Measurements from ENCODE around the gene OR11H6.
"Not testable (repeated sequence)": the region's sequence is repeated elsewhere in the genome, so short reads cannot be mapped to it uniquely, and the experiment has no call there.

OR11H6 gene

GRCh38 chr14:20204721-20205120 is 18.8 kb upstream of the OR11H6 start:
- Mint-ChIP-seq H3K4me1 (no peaks in the 10 kb centered on the region), H3K27me3 (peaks cover 10% of the 10 kb centered on the region), H3K4me3 (no peak overlapping the region), H3K36me3 (ENCODE audit: low read depth) (no peaks in the 10 kb centered on the region), H3K27ac (no peak overlapping the region), H3K9me3 (no peaks in the 10 kb centered on the region)
- DNase-seq = no peak
- ATAC-seq = no peak

- no peak overlapping the region for H3K27ac Mint-ChIP-seq
- H3K4me3 Mint-ChIP-seq = no peak overlapping the region
- no peaks in the 10 kb centered on the region for H3K36me3 Mint-ChIP-seq (ENCODE audit: low read depth)
- peaks cover 5% of the 10 kb centered on the region for H3K27me3 Mint-ChIP-seq
- DNase-seq (no peak), ATAC-seq (no peak)
- H3K4me1 Mint-ChIP-seq = no peaks in the 10 kb centered on the region
- H3K9me3 Mint-ChIP-seq = no peaks in the 10 kb centered on the region
Measured at GRCh38 chr14:20209595-20209994, 13.9 kb upstream of the OR11H6 start.

DNA sequence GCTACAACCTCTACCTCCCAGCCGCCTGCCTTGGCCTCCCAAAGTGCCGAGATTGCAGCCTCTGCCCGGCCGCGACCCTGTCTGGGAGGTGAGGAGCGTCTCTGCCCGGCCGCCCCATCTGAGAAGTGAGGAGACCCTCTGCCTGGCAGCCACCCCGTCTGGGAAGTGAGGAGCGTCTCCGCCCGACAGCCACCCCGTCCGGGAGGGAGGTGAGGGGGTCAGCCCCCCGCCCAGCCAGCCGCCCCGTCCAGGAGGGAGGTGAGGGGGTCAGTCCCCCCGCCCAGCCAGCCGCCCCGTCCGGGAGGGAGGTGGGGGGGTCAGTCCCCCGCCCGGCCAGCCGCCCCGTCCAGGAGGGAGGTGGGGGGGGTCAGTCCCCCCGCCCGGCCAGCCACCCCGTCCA is 11.1 kb upstream of the OR11H6 start:
- not testable (repeated sequence) for ATAC-seq; H3K27ac Mint-ChIP-seq; H3K36me3 Mint-ChIP-seq (ENCODE audit: low read depth); DNase-seq; H3K4me1 Mint-ChIP-seq; H3K9me3 Mint-ChIP-seq; H3K4me3 Mint-ChIP-seq; H3K27me3 Mint-ChIP-seq

DNA sequence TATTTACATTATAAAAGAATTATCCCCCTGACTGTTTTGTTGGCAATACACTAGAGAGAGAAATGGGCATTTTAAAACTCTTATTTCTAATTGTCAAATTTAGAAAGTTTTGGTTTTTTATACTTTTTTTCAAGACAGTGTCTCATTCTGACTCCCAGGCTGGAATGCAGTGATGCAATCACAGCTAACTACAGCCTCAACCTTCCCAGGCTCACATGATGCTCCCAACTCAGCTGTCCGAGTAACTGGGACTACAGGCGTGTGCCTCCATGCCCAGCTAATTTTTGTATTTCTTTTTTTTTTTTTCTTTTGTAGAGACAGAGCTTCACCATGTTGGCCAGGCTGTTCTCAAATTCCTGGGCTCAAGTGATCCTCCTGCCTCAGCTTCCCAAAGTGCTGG is 8.3 kb upstream of the OR11H6 start:
- no peaks in the 10 kb centered on the region for H3K36me3 Mint-ChIP-seq (ENCODE audit: low read depth)
- H3K27ac Mint-ChIP-seq = no peak overlapping the region
- H3K4me1 Mint-ChIP-seq = no peaks in the 10 kb centered on the region
- H3K27me3 Mint-ChIP-seq = no peaks in the 10 kb centered on the region
- no peak for DNase-seq
- no peak overlapping the region for H3K4me3 Mint-ChIP-seq
- H3K9me3 Mint-ChIP-seq = no peaks in the 10 kb centered on the region
- no peak for ATAC-seq

GRCh38 chr14:20219033-20219432 is 4.5 kb upstream of the OR11H6 start:
- Mint-ChIP-seq H3K27me3 (peaks cover 3% of the 10 kb centered on the region), H3K4me1 (no peaks in the 10 kb centered on the region), H3K27ac (no peak overlapping the region), H3K9me3 (no peaks in the 10 kb centered on the region), H3K4me3 (no peak overlapping the region), H3K36me3 (ENCODE audit: low read depth) (no peaks in the 10 kb centered on the region)
- DNase-seq (no peak), ATAC-seq (no peak)

DNA sequence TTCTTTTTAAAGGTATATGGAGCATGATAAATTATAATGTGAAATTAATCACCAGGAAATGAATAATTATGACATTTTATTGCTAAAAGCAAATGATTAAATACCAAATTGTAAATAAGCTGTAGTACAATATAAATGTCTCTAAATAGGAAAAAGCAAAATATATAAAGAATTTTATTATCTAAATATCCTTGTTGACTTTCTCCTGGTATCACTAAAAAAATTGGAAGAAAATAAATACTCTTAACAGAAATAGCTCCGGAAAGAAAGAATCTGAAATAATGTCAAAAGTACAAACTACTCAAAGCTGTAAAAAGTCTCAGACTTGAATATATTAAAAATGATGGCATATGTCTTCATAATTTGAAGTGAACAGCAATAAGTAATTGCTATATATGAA is 5.2 kb downstream of the OR11H6 start, which contains the start of gene OR11H7:
Gene OR11H7 (plus strand): TSS at position 301 of the 400 bp plus-strand sequence.
- ATAC-seq (no peak), DNase-seq (no peak)

DNA sequence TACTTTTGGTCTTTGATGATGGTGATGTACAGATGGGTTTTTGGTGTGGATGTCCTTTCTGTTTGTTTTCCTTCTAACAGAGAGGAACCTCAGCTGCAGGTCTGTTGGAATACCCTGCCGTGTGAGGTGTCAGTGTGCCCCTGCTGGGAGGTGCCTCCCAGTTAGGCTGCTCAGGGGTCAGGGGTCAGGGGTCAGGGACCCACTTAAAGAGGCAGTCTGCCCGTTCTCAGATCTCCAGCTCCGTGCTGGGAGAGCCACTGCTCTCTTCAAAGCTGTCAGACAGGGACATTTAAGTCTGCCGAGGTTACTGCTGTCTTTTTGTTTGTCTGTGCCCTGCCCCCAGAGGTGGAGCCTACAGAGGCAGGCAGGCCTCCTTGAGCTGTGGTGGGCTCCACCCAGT is 11.9 kb downstream of the OR11H6 start:
- not testable (repeated sequence) for H3K27ac Mint-ChIP-seq; H3K27me3 Mint-ChIP-seq; ATAC-seq; H3K4me1 Mint-ChIP-seq; H3K4me3 Mint-ChIP-seq; DNase-seq; H3K9me3 Mint-ChIP-seq; H3K36me3 Mint-ChIP-seq (ENCODE audit: low read depth)

More for the DNA sequence above, 5.2 kb downstream of the OR11H6 start, which contains the start of gene OR11H7:
- Mint-ChIP-seq H3K4me3 (no peak within 1 kb of the TSS), H3K27me3 (peaks cover 7% of the 10 kb centered on the region), H3K36me3 (ENCODE audit: low read depth) (no peaks in the 10 kb centered on the region), H3K4me1 (no peaks in the 10 kb centered on the region), H3K27ac (no peak within 1 kb of the TSS), H3K9me3 (peaks cover 16% of the 10 kb centered on the region)

- DNase-seq = no peak
- peaks cover 6% of the 10 kb centered on the region for H3K9me3 Mint-ChIP-seq
- H3K4me3 Mint-ChIP-seq = no peak overlapping the region
- H3K4me1 Mint-ChIP-seq = no peaks in the 10 kb centered on the region
- no peaks in the 10 kb centered on the region for H3K36me3 Mint-ChIP-seq (ENCODE audit: low read depth)
- H3K27me3 Mint-ChIP-seq = no peaks in the 10 kb centered on the region
- ATAC-seq = no peak
- no peak overlapping the region for H3K27ac Mint-ChIP-seq
Measured at GRCh38 chr14:20247646-20248246, 24.2 kb downstream of the OR11H6 start.

- Mint-ChIP-seq H3K36me3 (ENCODE audit: low read depth) (peaks cover 2% of the 10 kb centered on the region), H3K9me3 (no peaks in the 10 kb centered on the region), H3K4me1 (peaks cover 3% of the 10 kb centered on the region), H3K27ac (no peak overlapping the region), H3K27me3 (no peaks in the 10 kb centered on the region), H3K4me3 (no peak overlapping the region)
- no peak for DNase-seq
- ATAC-seq = no peak
Measured at GRCh38 chr14:20262642-20263128, 39.2 kb downstream of the OR11H6 start.

DNA sequence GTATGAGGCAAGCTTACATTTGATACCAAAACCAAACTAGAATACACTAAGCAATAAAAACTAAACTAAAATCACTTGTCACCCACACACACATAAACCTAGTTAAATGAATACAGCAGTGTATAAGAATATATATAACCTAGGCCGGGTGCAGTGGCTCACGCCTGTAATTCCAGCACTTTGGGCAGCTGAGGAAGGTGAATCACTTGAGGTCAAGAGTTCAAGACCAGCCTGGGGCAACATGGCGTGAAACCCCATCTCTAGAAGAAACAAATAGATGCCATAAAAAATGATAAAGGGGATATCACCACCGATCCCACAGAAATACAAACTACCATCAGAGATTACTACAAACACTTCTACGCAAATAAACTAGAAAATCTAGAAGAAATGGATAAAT is 40.9 kb downstream of the OR11H6 start:
- H3K27me3 Mint-ChIP-seq; DNase-seq; H3K36me3 Mint-ChIP-seq (ENCODE audit: low read depth); H3K4me1 Mint-ChIP-seq; H3K27ac Mint-ChIP-seq; H3K4me3 Mint-ChIP-seq; ATAC-seq; H3K9me3 Mint-ChIP-seq: not testable (repeated sequence)

GRCh38 chr14:20274062-20274461 is 50.6 kb downstream of the OR11H6 start:
- DNase-seq = no peak
- Mint-ChIP-seq H3K36me3 (ENCODE audit: low read depth) (peaks cover 48% of the 10 kb centered on the region), H3K4me3 (no peak overlapping the region), H3K27me3 (no peaks in the 10 kb centered on the region), H3K27ac (no peak overlapping the region), H3K9me3 (peaks cover 29% of the 10 kb centered on the region), H3K4me1 (peaks cover 6% of the 10 kb centered on the region)
- ATAC-seq = no peak

All from activated naive CD8-positive, alpha-beta T cell treated with anti-CD3 and anti-CD28 coated beads, Interleukin-2, amount 50 U/mL, for 24 hours (primary cell).